ENCODE data around the gene RLBP1. TPM values are rescaled to one million over a fixed set of nuclear protein-coding genes. Genes with fewer than 3 reads are reported as not detected.
A peak's percentile ranks its signal among the peaks of the same experiment; 100 is the strongest.

The RLBP1 gene
- total RNA-seq, 4 donors from 2014 or later = 0.13 to 0.52 (median 0.50) TPM; not detected in 1

- no peak for DNase-seq (ENCODE audit: extremely low spot score)
- Histone ChIP-seq H3K4me3 (no peak overlapping the region), H3K27ac (replicated peaks in 1 of 4) (peak overlapping the region; percentile 28 to 61 (median 54)), H3K27me3 (no peaks in the 10 kb centered on the region), H3K4me1 (peaks cover 40 to 51% (median 46%) of the 10 kb centered on the region in 4 donors), H3K36me3 (peaks cover 0 to 7% (median 2%) of the 10 kb centered on the region in 4 donors), H3K9me3 (no peaks in the 10 kb centered on the region)
- intact Hi-C loops (cut with DNase I) = no loop called here
- no peak for TF ChIP-seq EP300 (IDR thresholded peaks at IDR 0.05)
- no peak for TF ChIP-seq CTCF (IDR thresholded peaks at IDR 0.05)
- no peak for TF ChIP-seq POLR2AphosphoS5 (IDR thresholded peaks at IDR 0.05)
- no peak for TF ChIP-seq POLR2A (IDR thresholded peaks at IDR 0.05; ENCODE audit: low read depth)
Measured at GRCh38 chr15:89168316-89168833, 53.0 kb downstream of the RLBP1 start.

GRCh38 chr15:89167267-89168176 lies 53.9 kb downstream of the RLBP1 start:
- H3K4me1 ChIP-seq = peaks cover 40 to 53% (median 44%) of the 10 kb centered on the region in 4 donors
- peak overlapping the region; percentile 28 to 61 (median 54) for H3K27ac ChIP-seq (replicated peaks in 1 of 4)
- TF ChIP-seq CTCF (IDR thresholded peaks at IDR 0.05) = no peak
- TF ChIP-seq EP300 (IDR thresholded peaks at IDR 0.05) = no peak
- peak; percentile 74 to 76 for TF ChIP-seq POLR2AphosphoS5 (IDR thresholded peaks at IDR 0.05)
- no peaks in the 10 kb centered on the region for H3K27me3 ChIP-seq
- peaks cover 0 to 5% (median under 1%) of the 10 kb centered on the region in 4 donors for H3K36me3 ChIP-seq
- no peaks in the 10 kb centered on the region for H3K9me3 ChIP-seq
- no peak for DNase-seq (ENCODE audit: extremely low spot score)
- intact Hi-C loops (cut with DNase I) = no loop called here
- H3K4me3 ChIP-seq = no peak overlapping the region
- WGBS = 45% methylated on average over 7 of the region's 7 CpGs

GRCh38 chr15:89165677-89166076 lies 55.7 kb downstream of the RLBP1 start:
- Histone ChIP-seq H3K9me3 (no peaks in the 10 kb centered on the region), H3K4me1 (peaks cover 47 to 65% (median 53%) of the 10 kb centered on the region in 4 donors), H3K27ac (replicated peaks in 1 of 4) (peak overlapping the region in 2 of 4 donors; percentile 32 to 50), H3K27me3 (no peaks in the 10 kb centered on the region), H3K4me3 (no peak overlapping the region), H3K36me3 (peaks cover 0 to 18% (median 0%) of the 10 kb centered on the region in 4 donors)
- no peak for TF ChIP-seq CTCF (IDR thresholded peaks at IDR 0.05)
- intact Hi-C loops (cut with DNase I) = no loop called here
- DNase-seq (ENCODE audit: extremely low spot score) = no peak
- 33% methylated on average over 2 of the region's 2 CpGs for WGBS

DNA sequence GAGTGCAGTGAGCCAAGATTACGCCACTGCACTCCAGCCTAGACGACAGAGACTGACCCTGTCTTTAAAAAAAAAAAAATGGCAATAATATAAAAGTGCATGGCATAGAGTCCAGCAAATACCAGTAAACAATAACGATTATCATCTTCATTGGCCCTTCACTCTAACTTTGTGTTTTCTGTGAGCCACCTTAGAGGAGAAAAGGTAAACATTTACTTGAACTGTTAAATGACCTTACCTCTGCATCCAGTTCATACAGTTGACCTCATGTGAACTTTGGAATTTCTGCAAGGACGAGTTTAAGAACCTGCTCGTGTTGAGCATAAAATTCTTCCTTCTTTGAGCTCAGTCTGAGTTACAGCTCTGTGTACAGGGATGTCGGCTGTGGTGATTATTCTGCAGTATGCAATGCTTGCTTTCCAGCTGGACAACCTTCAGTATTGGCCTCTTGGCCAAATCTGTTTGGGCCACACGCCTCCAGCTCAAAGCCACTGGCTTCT lies 56.6 kb downstream of the RLBP1 start:
- H3K36me3 ChIP-seq = peaks cover 0 to 20% (median 0%) of the 10 kb centered on the region in 4 donors
- peaks cover 47 to 65% (median 56%) of the 10 kb centered on the region in 4 donors for H3K4me1 ChIP-seq
- H3K9me3 ChIP-seq = no peaks in the 10 kb centered on the region
- H3K27ac ChIP-seq (replicated peaks in 1 of 4) = peak overlapping the region in 1 of 4 donors; percentile 26
- intact Hi-C loops (cut with DNase I) = no loop called here
- DNase-seq (ENCODE audit: extremely low spot score) = no peak
- 48% methylated on average over 7 of the region's 7 CpGs for WGBS
- TF ChIP-seq POLR2AphosphoS5 (IDR thresholded peaks at IDR 0.05) = no peak
- TF ChIP-seq CTCF (IDR thresholded peaks at IDR 0.05) = no peak
- TF ChIP-seq EP300 (IDR thresholded peaks at IDR 0.05) = no peak
- no peak for TF ChIP-seq POLR2A (IDR thresholded peaks at IDR 0.05; ENCODE audit: low read depth)
- H3K4me3 ChIP-seq = no peak overlapping the region
- no peaks in the 10 kb centered on the region for H3K27me3 ChIP-seq

Measured in esophagus muscularis mucosa (tissue), 4 donors.